ENCODE measurements around the gene ADCK1.
A peak's percentile ranks its signal among the peaks of the same experiment; 100 is the strongest.

Gene ADCK1

DNA sequence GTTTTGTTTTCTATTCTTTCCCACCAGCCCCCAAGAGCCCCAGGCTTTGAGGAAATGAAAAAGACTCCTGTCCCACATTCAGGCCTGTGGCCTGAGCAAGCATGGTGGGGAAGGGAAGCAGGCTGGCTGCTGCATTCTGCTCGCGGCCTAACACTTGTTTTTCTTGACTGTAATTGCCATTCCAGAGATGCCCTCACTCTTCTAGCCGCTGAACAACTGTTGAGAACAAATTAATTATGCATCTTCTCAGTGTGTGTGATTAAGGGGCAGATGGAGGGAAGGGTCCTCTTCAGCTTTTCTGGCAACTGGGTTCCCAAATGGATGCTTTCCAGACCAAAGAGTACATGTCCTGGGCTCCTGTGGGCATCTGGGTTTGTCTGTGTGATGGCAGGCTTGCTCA is 43.3 kb downstream of the ADCK1 start:
- no peak overlapping the region for H3K4me3 ChIP-seq (ENCODE audit: severe bottlenecking)
- ATAC-seq (ENCODE audit: low read depth) (no peak), DNase-seq (ENCODE audit: low spot score) (no peak)
- no peaks in the 10 kb centered on the region for H3K9me3 ChIP-seq (ENCODE audit: severe bottlenecking)
- H3K27me3 ChIP-seq (ENCODE audit: insufficient read depth, poor library complexity, severe bottlenecking): no peaks in the 10 kb centered on the region
- H3K36me3 ChIP-seq (ENCODE audit: low read depth): no peaks in the 10 kb centered on the region
- TF ChIP-seq, protein P1, sequence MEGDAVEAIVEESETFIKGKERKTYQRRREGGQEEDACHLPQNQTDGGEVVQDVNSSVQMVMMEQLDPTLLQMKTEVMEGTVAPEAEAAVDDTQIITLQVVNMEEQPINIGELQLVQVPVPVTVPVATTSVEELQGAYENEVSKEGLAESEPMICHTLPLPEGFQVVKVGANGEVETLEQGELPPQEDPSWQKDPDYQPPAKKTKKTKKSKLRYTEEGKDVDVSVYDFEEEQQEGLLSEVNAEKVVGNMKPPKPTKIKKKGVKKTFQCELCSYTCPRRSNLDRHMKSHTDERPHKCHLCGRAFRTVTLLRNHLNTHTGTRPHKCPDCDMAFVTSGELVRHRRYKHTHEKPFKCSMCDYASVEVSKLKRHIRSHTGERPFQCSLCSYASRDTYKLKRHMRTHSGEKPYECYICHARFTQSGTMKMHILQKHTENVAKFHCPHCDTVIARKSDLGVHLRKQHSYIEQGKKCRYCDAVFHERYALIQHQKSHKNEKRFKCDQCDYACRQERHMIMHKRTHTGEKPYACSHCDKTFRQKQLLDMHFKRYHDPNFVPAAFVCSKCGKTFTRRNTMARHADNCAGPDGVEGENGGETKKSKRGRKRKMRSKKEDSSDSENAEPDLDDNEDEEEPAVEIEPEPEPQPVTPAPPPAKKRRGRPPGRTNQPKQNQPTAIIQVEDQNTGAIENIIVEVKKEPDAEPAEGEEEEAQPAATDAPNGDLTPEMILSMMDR (IDR thresholded peaks at IDR 0.05; ENCODE audit: poor library complexity, severe bottlenecking): no peak
- H3K4me1 ChIP-seq (ENCODE audit: insufficient read depth, poor library complexity, severe bottlenecking): no peaks in the 10 kb centered on the region
- no peak overlapping the region for H3K27ac ChIP-seq (ENCODE audit: poor library complexity, severe bottlenecking)

DNA sequence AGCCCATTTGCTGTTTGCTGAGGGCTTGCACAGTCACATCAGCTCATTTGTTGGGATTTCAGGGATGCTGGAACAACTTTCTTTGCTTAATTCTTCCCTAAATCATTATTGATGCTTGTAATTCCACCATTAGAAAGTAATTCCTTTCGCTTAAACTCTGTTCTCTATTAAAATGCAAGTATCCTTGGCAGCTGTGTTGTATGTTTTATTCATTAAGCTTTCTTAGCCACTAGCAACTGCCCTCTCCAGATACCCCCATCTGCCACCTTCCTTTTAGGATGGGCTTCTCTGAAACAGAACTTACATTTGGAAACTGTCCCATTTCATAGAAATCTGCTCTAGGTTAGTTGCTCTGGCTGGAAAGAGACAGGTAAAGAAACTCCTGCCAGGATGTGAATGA is 43.7 kb downstream of the ADCK1 start:
- H3K27me3 ChIP-seq (ENCODE audit: insufficient read depth, poor library complexity, severe bottlenecking): no peaks in the 10 kb centered on the region
- H3K4me1 ChIP-seq (ENCODE audit: insufficient read depth, poor library complexity, severe bottlenecking): no peaks in the 10 kb centered on the region
- no peak overlapping the region for H3K4me3 ChIP-seq (ENCODE audit: severe bottlenecking)
- H3K27ac ChIP-seq (ENCODE audit: poor library complexity, severe bottlenecking): no peak overlapping the region
- TF ChIP-seq, protein P1 (IDR thresholded peaks at IDR 0.05; ENCODE audit: poor library complexity, severe bottlenecking): no peak
- DNase-seq (ENCODE audit: low spot score) (no peak), ATAC-seq (ENCODE audit: low read depth) (no peak)
- no peaks in the 10 kb centered on the region for H3K9me3 ChIP-seq (ENCODE audit: severe bottlenecking)
- H3K36me3 ChIP-seq (ENCODE audit: low read depth): no peaks in the 10 kb centered on the region

DNA sequence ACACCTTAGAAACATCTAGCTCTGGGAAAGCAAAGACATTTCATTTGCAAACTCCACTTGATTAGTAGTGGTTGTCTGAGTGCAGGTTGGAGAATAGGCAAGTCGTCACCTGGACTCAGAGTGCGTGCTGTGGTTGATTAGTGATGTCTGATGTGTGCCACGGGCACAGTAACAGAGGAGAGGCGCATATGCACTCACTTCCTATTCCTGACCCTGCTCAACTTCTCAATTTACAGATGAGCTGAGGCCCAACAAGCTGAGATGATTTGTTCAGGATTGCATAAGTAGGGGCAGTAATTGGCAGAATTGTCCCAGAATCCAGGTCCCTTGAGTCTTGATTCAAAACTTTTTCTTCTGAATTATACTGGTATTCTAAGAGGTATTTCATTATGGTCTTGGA is 44.9 kb downstream of the ADCK1 start:
- Histone ChIP-seq H3K27ac (ENCODE audit: poor library complexity, severe bottlenecking) (no peak overlapping the region), H3K36me3 (ENCODE audit: low read depth) (no peaks in the 10 kb centered on the region), H3K27me3 (ENCODE audit: insufficient read depth, poor library complexity, severe bottlenecking) (no peaks in the 10 kb centered on the region), H3K4me3 (ENCODE audit: severe bottlenecking) (no peak overlapping the region), H3K9me3 (ENCODE audit: severe bottlenecking) (no peaks in the 10 kb centered on the region), H3K4me1 (ENCODE audit: insufficient read depth, poor library complexity, severe bottlenecking) (no peaks in the 10 kb centered on the region)
- DNase-seq (ENCODE audit: low spot score) (no peak), ATAC-seq (ENCODE audit: low read depth) (no peak)
- TF ChIP-seq, protein P1 (IDR thresholded peaks at IDR 0.05; ENCODE audit: poor library complexity, severe bottlenecking): no peak

- TF ChIP-seq, protein P1 (IDR thresholded peaks at IDR 0.05; ENCODE audit: poor library complexity, severe bottlenecking): no peak
- no peaks in the 10 kb centered on the region for H3K36me3 ChIP-seq (ENCODE audit: low read depth)
- no peak overlapping the region for H3K27ac ChIP-seq (ENCODE audit: poor library complexity, severe bottlenecking)
- no peak for ATAC-seq (ENCODE audit: low read depth)
- no peaks in the 10 kb centered on the region for H3K4me1 ChIP-seq (ENCODE audit: insufficient read depth, poor library complexity, severe bottlenecking)
- no peaks in the 10 kb centered on the region for H3K9me3 ChIP-seq (ENCODE audit: severe bottlenecking)
- no peaks in the 10 kb centered on the region for H3K27me3 ChIP-seq (ENCODE audit: insufficient read depth, poor library complexity, severe bottlenecking)
- H3K4me3 ChIP-seq (ENCODE audit: severe bottlenecking): no peak overlapping the region
- no peak for DNase-seq (ENCODE audit: low spot score)
Measured at GRCh38 chr14:77848031-77848430, 48.1 kb downstream of the ADCK1 start.

- Histone ChIP-seq H3K4me1 (ENCODE audit: insufficient read depth, poor library complexity, severe bottlenecking) (no peaks in the 10 kb centered on the region), H3K4me3 (ENCODE audit: severe bottlenecking) (no peak overlapping the region), H3K9me3 (ENCODE audit: severe bottlenecking) (no peaks in the 10 kb centered on the region), H3K36me3 (ENCODE audit: low read depth) (no peaks in the 10 kb centered on the region), H3K27me3 (ENCODE audit: insufficient read depth, poor library complexity, severe bottlenecking) (no peaks in the 10 kb centered on the region), H3K27ac (ENCODE audit: poor library complexity, severe bottlenecking) (no peak overlapping the region)
- ATAC-seq (ENCODE audit: low read depth): 0 out of 3 replicates have a peak, but pooled peaks have one; percentile 31
- TF ChIP-seq, protein P1 (IDR thresholded peaks at IDR 0.05; ENCODE audit: poor library complexity, severe bottlenecking): no peak
- DNase-seq (ENCODE audit: low spot score): no peak
Measured at GRCh38 chr14:77849711-77850110, 49.8 kb downstream of the ADCK1 start.
